Cerebellar nuclear complex (tissue), 1 donor: ENCODE measurements around the gene GCSH.

Source experiments
- DNase-seq, 2 experiments: peaks; one replicate each; lab custom pipeline; 2025; lab: John Stamatoyannopoulos, UW

The GCSH gene

GRCh38 chr16:81101702-81102101, 5.5 kb upstream of the GCSH start:
- DNase-seq = no peak

DNA sequence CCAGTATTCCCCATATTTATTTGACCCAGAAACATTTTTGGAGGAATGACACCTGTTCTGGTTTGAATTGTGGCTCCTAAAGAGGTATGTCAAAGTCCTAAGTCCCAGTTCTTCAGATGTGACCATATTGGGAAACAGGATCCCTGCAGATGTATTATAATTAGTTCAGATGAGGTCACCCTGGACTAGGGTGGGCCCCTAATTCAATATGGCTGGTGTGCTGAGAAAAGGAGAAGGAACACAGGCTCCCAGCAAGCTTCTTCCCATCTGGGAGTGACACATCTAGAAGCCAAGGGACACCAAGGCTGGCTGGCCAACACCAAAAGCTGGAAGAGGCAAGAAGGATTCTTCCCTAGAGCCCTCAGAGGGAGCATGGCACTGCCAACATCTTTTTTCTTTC, 3.8 kb upstream of the GCSH start:
- no peak for DNase-seq

GRCh38 chr16:81097230-81097629, 1.0 kb upstream of the GCSH start:
- no peak for DNase-seq

DNA sequence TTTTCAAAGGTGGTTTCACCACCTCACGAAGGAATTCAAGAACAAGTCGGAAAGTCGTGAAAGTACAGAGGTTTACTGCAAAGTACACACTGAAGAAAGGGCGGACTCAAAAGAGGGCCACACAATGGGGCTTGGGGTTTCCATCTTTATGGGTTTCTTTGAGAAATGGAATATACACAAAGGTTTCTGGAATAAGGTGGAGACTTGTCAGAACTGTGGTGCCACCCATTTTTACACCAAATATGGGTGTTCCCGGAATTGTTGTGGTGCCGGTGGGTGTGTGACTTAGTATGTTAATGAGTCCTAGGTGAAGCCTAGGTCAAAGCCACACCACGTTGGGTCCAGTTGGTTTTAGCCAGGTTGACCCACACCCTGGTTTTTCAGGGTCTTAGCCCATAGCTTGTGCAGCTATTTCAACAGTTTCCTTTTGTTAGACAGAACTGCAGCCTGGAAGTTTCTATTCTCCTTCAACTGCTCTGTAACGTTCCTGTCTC, 567 bp upstream of the GCSH start:
- no peak for DNase-seq

DNA sequence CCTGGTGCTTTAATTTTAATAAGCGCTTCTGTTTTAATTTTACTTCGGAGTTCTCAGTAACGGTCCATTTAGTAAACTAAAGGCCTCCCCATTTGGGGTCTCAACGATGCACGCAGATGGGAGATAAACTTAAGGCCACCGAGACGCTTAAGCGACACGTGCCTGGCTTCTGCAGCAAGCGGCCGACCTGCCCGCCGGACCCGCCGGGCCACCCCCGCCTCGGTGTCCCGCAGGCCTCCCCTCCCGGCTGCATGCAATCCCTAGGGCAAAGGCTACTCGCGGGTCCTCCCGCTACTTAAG, 592 bp downstream of the GCSH start:
- DNase-seq = no peak

DNA sequence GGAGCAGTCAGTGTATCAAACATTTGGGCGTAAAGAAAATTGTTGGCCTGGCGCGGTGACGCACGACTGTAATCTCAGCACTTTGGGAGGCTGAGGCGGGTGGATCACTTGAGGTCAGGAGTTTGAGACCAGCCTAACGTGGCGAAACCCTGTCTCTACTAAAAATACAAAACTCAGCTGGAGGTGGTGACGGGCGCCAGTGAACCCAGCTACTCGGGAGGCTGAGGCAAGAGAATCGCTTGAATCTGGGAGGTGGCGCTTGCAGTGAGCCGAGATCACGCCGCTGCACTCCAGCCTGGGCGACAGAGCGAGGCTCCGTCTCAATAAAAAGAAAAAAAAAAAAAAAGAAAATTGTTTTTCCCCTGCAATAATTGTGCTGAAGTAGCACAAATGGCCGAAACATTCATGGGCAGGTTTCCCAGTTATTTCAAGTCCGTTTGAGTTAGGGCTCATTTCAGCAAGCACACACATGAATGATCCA, 1.4 kb downstream of the GCSH start:
- DNase-seq = no peak

- DNase-seq = no peak
These were observed 7.4 kb downstream of the GCSH start for GRCh38 chr16:81088836-81089235.

- no peak for DNase-seq
These were observed 15.2 kb downstream of the GCSH start for GRCh38 chr16:81081014-81081413.

DNA sequence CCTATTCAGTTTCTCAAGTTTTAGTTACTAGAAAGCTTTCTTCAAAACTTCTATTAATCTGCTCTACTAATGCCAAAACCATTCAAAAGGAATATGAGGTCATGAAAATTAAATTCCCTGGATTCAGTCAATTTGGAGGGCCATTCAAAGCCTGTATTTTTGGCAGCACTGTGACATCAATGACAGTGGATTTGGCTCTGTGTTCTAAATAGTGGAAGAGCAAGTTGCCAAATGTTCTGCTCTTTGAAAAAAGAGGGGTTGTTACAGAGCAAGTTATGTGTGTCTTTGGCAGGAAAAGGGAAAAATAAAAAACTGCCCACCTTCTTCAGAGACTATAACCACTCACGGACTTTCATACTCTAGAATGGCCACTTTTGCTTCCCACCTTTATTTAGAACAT, 16.0 kb downstream of the GCSH start:
- no peak for DNase-seq

DNA sequence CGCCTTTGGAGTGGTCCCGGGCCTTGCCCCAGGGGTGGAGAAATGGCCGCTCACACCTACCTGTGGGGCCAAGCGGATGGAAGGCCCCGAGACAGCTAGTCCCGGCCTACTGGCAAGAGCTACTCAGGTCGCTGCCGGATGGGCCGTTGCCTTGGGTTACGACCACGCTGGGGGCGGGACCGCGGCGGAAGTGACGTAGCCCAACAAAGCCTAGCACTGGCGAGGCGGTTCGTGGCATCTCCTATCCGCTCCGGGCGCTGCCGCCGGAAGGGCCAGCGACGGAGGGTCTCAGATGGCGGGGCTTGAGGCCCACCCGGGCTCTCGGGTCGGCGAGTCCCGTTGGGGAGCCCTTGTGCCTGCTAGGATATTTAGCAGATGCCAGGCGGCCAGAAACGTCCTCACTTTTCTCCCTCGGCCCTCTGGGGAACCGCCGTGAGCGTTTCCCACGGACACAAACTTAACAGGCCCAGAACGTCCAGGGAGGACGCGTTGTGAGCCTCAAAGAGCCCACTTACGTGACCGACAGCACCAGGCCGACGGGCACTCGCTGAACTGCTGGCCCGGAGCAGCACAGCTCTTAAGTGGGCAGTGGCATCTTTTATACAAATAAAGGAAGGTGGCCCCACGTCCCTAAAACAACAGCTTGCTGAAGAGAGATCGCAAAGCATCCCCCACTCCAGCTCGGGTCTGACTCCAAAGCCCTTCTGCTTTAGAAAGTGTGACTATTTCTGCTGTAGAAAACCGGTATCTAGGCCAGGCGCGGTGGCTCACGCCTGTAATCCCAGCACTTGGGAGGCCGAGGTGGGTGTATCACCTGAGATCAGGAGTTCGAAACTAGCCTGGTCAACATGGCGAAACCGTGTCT, 18.9 kb downstream of the GCSH start, which contains the start of gene C16orf46:
C16orf46 (minus strand) TSS at position 163 of the 865 bp plus-strand sequence. CDS start 13,283 bp downstream, outside the sequence.
- DNase-seq = peak; percentile 89 to 92

GRCh38 chr16:81076566-81077075, 19.6 kb downstream of the GCSH start:
- DNase-seq = peak in 1 of 2 experiments; percentile 79

DNA sequence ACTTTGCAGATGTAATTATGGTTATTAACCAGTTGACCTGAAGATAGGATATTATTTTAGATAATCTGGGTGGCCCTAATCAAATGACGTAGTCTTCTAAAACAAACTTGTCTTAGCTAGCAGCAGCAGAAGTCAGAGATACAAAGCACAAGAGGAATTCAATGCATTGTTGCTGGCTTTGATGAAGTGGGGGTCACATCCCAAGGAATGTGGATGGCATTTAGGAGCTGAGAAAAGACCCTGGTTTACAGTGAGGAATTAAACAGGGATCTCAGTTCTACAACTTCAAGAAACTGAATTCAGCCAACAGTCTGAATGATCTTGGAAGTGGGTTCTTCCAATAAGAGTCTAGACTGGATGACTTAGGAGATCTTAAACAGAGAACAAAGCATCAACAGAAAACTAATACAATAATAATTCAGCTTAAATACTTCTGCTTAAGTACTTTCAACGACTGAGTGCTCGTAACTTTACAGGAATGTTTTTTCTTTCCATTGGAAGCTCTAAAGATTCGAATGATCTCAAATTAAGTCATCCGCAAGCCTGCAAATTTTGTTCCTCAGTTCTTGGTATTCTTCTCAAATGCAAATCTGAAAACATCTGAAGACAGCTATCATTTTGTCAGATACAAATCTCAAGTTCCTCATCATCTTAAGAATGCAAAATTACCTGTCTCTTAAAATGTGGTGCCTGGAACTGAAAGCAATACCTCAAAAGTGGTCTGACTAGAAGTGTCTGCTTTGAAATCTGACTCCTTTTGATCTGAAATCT, 22.4 kb downstream of the GCSH start:
- no peak for DNase-seq

DNA sequence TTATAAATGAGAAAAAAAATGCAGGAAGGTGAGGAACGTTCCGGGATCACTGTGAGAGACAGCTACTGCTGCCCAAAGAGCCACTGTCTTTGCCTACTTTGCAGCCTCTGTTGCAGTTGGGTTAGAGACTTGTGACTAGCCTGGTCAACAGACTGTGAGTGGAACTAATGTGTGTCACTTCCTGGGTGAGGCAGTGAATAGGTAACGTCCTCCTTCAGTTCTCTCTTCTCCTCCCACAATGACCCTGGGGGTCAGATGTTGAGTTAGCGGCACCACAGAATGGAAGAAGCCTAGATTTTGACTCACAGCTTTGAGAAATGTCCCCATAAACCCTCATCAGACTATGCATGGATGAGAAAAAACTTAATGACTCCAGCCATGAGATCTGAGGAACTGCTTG, 24.4 kb downstream of the GCSH start:
- DNase-seq = no peak

DNA sequence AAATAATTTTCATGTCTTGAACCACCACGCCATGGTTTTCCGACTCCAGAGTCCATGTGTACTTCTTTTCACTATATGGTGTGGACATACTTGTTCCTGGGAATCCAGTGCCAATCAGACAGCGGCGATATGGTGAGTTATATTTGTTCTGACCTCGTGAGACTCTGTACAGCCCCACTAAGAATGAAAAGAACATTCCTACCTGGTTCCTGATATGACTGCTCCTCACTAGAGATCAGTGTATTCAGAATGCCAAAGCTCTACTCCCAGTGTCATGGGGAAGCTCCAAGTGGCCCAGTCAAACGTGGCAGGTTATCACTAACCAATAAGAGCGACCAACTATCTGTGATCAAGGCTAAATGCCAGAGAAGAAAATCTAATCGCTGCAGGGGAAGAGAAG, 25.2 kb downstream of the GCSH start:
- no peak for DNase-seq

DNA sequence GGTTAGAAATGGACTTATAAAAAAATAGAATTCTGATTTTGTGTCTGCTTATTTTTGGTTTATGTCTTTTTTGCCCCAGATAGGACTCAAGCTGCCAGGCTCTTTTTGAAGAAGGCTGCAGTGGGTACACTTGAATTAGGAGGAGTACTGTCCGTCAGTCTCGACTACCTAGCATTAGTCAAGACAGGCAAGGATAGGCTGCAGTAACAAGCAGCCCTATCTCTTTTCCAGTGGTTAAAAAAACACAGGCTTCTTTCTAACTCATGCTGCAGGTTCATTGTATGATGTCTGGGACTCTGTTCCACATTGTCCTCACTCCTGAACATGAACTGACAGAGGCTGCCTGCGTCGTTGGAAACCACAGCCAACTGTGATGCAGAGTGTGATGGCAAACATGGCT, 27.1 kb downstream of the GCSH start:
- no peak for DNase-seq

GRCh38 chr16:81067166-81067565, 29.0 kb downstream of the GCSH start:
- DNase-seq = no peak

DNA sequence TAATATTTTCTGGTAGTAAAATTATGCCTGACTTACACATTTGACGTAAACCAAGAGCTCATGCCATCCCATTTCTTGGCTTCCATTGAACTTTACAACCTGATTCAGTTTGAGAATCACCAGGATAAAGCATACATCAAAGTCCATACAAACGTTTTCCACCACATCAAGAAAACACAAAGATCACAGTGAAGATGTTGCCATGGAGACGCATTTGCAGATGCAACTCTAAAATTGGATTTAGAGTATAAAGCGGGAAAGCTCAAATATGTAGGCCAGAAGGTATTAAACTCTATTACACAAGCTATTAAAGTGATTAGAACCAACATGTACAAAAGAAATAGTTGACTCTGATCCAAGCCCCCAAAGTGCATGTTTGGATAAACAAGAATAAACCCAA, 29.5 kb downstream of the GCSH start:
- DNase-seq = no peak

DNA sequence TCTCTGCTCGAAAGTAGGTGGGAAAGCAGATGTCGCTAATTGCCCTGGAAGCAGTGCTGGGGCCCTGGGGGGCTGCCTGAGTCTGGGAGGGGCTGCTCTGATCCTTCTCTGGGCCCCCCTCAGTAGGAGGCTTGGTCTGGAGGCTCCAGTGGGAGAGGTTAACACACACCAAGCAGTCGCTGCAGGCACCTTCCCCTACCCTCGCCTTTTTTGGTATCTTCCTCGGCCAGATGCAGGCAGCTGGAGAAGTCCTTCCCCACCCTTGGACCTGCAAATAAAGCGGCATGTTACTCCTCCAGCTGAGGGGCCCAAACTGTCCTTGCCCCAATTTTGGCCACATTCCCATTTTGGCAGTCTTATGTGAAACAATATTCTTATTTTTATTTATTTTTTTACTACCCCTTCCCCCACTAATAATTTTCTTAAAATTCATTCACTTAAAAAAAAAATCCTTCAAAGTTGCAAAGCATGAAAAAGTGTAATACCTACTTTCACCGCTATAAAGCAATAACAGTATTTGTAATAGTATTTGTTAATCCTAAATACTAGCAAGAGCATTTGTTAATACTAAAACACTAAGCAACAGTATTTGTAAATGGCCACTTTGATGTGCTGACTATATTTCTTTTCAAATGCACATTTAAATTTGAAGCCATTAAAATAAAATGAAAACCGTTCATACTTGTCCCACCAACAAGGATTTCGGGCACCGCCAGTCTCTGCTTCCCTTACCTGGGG, 34.2 kb downstream of the GCSH start:
- DNase-seq = no peak

DNA sequence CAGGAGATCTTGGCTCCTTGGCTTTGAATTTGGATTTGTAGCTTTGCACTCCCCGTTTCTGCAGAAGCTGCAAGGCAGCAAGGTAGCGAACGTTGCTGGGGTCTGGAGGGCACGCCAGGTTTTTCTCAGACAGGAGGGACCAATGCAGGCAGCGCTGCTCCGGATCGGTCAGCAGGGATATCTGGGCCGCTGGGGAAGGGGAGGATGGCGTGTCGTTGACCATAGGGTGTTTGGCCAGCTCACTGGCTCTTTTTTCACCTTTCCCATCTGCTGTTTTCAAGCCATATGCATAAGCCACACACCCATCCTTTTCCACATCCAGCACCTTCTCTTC, 34.9 kb downstream of the GCSH start:
- no peak for DNase-seq

DNA sequence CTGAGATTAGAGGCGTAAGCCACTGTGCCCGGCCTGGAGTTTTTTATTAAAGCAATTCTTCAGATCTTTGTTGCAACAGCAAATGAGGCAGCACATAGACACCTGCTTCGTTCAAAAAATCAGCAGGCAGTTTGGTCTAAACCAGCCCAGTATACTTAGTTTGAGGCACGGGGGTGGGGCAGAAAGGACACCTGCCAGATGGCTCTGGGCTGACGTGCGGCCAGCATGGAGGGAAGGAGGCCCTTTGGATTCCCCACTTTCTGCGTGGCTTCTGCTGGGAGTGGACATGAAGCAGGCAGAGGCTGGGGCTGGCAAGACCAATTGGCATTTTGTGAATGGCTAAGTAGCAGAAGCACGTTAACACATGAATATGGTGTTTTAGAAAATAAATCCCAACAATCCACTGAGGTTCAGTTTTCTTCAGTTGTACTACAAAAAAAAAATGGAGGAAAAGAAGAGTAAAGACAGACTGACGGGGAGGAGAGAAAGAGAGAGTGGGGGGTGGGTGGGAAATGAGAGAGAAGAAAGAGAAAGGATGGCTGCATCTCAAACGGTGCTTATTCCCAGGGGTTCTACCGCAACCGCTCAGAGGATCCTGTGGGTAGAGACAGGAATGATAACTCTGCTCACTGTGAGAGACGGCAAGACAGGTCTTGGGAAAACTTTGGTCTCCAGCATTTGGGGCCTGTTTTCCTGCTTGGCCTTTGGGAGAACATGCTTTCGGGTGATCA, 35.5 kb downstream of the GCSH start:
- DNase-seq = peak; percentile 6 to 14

GRCh38 chr16:81053761-81054160, 42.4 kb downstream of the GCSH start:
- no peak for DNase-seq

DNA sequence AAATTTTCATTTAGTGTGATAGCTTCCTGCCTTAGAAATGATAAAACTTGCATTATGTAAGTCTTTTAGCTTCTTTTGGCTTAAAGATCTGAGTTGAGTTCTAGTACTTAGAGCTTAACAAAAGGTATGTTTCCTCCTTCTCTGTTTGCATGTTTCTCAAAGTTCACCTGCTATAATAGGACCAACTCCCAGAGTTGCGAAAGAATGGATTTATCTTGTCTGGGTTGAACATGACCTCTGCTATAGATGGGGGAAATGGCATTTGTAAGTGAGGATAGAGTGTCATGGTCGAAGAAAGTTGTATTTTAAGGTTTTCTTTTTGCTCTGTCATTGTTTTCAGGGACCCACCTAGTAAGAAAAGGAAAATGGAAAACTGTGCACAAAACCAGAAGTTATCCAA, 53.4 kb downstream of the GCSH start:
- no peak for DNase-seq
